ENCODE measurements around the gene EFNA2. TPM values are rescaled to one million over a fixed set of nuclear protein-coding genes. Genes with fewer than 3 reads are reported as not detected.

The EFNA2 gene
- polyA plus RNA-seq, 1 donor from 2014 or later = 10.3 TPM

DNA sequence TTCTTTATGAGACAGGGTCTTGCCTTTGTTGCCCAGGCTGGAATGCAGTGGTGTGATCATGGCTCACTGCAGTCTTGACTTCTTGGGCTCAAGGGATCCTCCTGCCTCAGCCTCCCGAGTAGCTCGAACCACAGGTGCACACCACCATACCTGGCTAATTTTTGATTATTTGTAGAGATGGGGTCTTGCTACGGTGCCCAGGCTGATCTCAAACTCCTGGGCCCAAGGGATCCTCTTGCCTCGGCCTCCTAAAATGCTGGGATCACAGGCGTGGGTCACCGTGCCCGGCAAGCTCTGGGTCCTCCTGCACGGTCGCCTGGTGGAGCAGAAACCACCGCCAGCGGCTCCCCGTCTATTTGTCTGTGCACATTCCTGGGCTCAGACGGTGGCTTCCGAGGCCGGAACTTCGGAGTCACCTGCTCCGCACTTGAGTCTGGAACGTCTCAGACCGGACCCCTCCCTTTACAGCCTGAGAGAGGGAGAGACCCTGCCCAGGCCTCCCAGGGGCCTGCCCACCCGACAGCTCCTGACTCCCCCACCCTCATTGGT, 22.2 kb downstream of the EFNA2 start:
- Histone ChIP-seq H3K9me2 (ENCODE audit: insufficient read depth, low read length) (no peaks in the 10 kb centered on the region), H3K9ac (ENCODE audit: low read length) (no peak overlapping the region), H3K4me2 (ENCODE audit: low read length) (no peak overlapping the region), H3K27me3 (ENCODE audit: insufficient read depth, low read depth, low read length) (no peaks in the 10 kb centered on the region), H3K36me3 (ENCODE audit: insufficient read depth, low read length) (no peaks in the 10 kb centered on the region), H3K4me3 (ENCODE audit: low read length) (no peak overlapping the region), H3K9me3 (ENCODE audit: low read length) (no peaks in the 10 kb centered on the region), H2AFZ (ENCODE audit: low read depth, low read length) (no peak overlapping the region), H4K20me1 (ENCODE audit: insufficient read depth) (no peaks in the 10 kb centered on the region), H3F3A (ENCODE audit: insufficient read depth, low read length, poor library complexity, severe bottlenecking) (no peaks in the 10 kb centered on the region), H3K27ac (ENCODE audit: low read length) (no peak overlapping the region), H3K79me2 (replicated peaks; ENCODE audit: insufficient read depth, low read length) (no peaks in the 10 kb centered on the region)
- TF ChIP-seq MXI1 (conservative IDR thresholded peaks at IDR 0.05; ENCODE audit: poor library complexity, severe bottlenecking) (no peak), POLR2AphosphoS5 (IDR thresholded peaks at IDR 0.05) (no peak), REST (IDR thresholded peaks at IDR 0.05; ENCODE audit: borderline replicate concordance) (no peak), SMC3 (conservative IDR thresholded peaks at IDR 0.05; ENCODE audit: poor library complexity) (no peak), EP300 (conservative IDR thresholded peaks at IDR 0.05; ENCODE audit: poor library complexity, severe bottlenecking) (no peak), RAD21 (conservative IDR thresholded peaks at IDR 0.05) (no peak), TAF1 (IDR thresholded peaks at IDR 0.05; ENCODE audit: low read depth) (no peak), EZH2 (IDR thresholded peaks at IDR 0.05; ENCODE audit: borderline replicate concordance, insufficient read depth, low read length, poor library complexity, severe bottlenecking) (no peak)
- TF ChIP-seq, protein P1, sequence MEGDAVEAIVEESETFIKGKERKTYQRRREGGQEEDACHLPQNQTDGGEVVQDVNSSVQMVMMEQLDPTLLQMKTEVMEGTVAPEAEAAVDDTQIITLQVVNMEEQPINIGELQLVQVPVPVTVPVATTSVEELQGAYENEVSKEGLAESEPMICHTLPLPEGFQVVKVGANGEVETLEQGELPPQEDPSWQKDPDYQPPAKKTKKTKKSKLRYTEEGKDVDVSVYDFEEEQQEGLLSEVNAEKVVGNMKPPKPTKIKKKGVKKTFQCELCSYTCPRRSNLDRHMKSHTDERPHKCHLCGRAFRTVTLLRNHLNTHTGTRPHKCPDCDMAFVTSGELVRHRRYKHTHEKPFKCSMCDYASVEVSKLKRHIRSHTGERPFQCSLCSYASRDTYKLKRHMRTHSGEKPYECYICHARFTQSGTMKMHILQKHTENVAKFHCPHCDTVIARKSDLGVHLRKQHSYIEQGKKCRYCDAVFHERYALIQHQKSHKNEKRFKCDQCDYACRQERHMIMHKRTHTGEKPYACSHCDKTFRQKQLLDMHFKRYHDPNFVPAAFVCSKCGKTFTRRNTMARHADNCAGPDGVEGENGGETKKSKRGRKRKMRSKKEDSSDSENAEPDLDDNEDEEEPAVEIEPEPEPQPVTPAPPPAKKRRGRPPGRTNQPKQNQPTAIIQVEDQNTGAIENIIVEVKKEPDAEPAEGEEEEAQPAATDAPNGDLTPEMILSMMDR (IDR thresholded peaks at IDR 0.05; ENCODE audit: poor library complexity, severe bottlenecking) = no peak

GRCh38 chr19:1308718-1309117, 23.0 kb downstream of the EFNA2 start:
- H3K79me2 ChIP-seq (replicated peaks; ENCODE audit: insufficient read depth, low read length) = no peaks in the 10 kb centered on the region
- H2AFZ ChIP-seq (ENCODE audit: low read depth, low read length) = no peak overlapping the region
- H3K9me2 ChIP-seq (ENCODE audit: insufficient read depth, low read length) = no peaks in the 10 kb centered on the region
- H3K9ac ChIP-seq (ENCODE audit: low read length) = no peak overlapping the region
- H3K4me3 ChIP-seq (ENCODE audit: low read length) = no peak overlapping the region
- H3K36me3 ChIP-seq (ENCODE audit: insufficient read depth, low read length) = no peaks in the 10 kb centered on the region
- H3K27ac ChIP-seq (ENCODE audit: low read length) = no peak overlapping the region
- H3K27me3 ChIP-seq (ENCODE audit: insufficient read depth, low read depth, low read length) = no peaks in the 10 kb centered on the region
- H3K4me2 ChIP-seq (ENCODE audit: low read length) = no peak overlapping the region
- no peaks in the 10 kb centered on the region for H4K20me1 ChIP-seq (ENCODE audit: insufficient read depth)
- no peaks in the 10 kb centered on the region for H3K9me3 ChIP-seq (ENCODE audit: low read length)
- TF ChIP-seq REST (IDR thresholded peaks at IDR 0.05; ENCODE audit: borderline replicate concordance) (no peak), MXI1 (conservative IDR thresholded peaks at IDR 0.05; ENCODE audit: poor library complexity, severe bottlenecking) (no peak), POLR2AphosphoS5 (IDR thresholded peaks at IDR 0.05) (no peak), RAD21 (conservative IDR thresholded peaks at IDR 0.05) (no peak), EP300 (conservative IDR thresholded peaks at IDR 0.05; ENCODE audit: poor library complexity, severe bottlenecking) (no peak), SMC3 (conservative IDR thresholded peaks at IDR 0.05; ENCODE audit: poor library complexity) (no peak)
- no peaks in the 10 kb centered on the region for H3F3A ChIP-seq (ENCODE audit: insufficient read depth, low read length, poor library complexity, severe bottlenecking)
